Measurements from ENCODE around the gene DUSP8.

GRCh38 chr11:1571760-1572196 lies 293 bp downstream of the DUSP8 start:
- no peak for TF ChIP-seq CTCF (IDR thresholded peaks at IDR 0.05; ENCODE audit: low read length)
- no peak for TF ChIP-seq EZH2 (IDR thresholded peaks at IDR 0.05; ENCODE audit: borderline replicate concordance, low read length)

All from OCI-LY1 (cell line).